Occipital lobe (tissue), 2 donors: ENCODE results near the gene FNBP1L. TPM values are rescaled to one million over a fixed set of nuclear protein-coding genes. Genes with fewer than 3 reads are reported as not detected.

Experiments
- DNase-seq: peaks from one replicate; lab custom pipeline; 2025; lab: John Stamatoyannopoulos, UW
- total RNA-seq: library from RNA; depleted of rRNA; stranded (reverse); fragments of >200 nt; gene quantifications from one replicate; pipeline ENCODE4 v1.2.3, GENCODE V29; 2014

The FNBP1L gene
- total RNA-seq, 1 donor from 2014 or later, result 280 TPM

GRCh38 chr1:93569489-93569888 is 121.6 kb downstream of the FNBP1L start:
- no peak for DNase-seq

DNA sequence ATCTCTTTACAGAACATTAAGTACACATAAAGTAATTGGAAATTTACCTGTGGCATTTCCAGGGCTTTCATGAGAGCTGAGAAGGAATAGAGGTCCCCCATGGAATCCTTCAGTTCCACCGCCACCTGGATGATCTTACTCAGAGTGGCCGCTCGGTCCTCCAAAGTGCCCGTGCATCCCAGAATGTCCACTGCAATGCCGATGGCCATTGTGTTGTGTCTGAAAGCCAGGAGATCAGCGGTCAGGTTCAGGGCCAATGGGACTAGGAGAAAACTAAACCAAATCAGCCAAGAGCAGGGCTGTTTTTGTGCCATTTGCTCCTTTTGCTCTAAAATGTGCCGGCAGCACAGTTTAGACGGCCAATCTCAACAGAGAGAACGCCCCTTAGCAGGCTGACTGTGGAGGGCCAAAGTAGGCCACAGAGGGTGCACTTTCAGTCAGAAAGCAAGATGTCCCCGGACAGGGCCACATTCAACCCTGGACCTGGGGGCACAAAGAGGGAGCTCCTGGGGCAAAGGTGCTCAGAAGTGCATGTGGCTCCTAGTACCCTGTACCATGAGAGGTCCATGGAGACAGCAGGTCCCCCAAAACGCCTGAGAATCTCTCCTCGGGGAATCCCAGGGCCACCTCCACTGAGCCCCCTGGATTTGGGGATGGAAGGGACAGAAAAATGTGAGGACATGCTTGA is 123.8 kb downstream of the FNBP1L start:
- DNase-seq, result no peak

DNA sequence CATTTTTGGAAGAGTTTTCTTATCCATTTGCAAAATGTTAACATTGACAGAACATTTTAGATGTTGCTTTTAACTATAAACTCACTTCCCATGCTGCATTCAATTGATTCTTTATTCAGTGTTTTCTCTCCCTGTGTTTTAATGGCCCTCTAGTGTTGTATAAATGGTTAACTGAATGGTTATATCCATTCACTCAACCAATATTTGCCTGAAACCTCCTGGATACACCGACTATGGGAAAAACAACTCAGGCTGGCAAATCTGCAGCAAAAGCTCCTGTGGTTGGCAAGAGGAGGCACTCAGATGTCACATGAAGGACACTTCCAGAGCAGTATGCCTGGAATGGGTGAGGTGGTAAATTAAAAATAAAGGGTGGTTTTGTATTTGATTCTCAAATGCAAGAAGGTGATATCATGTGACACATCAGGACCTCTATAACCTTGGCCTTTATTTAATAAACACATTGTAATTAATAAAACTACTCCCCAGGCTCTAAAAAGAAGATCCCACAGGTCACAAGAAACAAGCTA is 126.1 kb downstream of the FNBP1L start:
- no peak for DNase-seq

DNA sequence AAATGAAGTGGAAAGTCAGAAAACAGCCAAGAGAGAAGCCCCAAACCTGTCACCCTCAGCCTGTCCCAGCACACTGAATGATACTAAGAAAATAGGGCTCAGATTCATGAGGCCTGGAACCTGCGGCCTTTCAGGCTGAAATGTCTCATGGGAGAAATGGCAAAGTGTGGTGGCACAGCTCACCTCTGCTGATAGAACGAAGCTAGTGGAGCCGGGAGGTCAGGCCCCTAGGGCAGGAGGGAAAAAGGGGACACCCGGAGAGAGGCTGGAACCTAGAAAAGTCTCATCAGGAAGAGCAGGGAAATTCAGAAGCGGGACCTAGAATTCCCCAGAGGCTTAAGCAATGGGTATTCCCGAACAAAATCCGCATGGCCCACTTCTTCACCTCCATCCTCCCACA is 126.6 kb downstream of the FNBP1L start:
- no peak for DNase-seq

GRCh38 chr1:93574991-93575390 is 127.1 kb downstream of the FNBP1L start:
- DNase-seq, result no peak

GRCh38 chr1:93575621-93576284 is 127.8 kb downstream of the FNBP1L start:
- DNase-seq, result no peak

- DNase-seq, result no peak
These were observed 128.4 kb downstream of the FNBP1L start for GRCh38 chr1:93576346-93576745.

DNA sequence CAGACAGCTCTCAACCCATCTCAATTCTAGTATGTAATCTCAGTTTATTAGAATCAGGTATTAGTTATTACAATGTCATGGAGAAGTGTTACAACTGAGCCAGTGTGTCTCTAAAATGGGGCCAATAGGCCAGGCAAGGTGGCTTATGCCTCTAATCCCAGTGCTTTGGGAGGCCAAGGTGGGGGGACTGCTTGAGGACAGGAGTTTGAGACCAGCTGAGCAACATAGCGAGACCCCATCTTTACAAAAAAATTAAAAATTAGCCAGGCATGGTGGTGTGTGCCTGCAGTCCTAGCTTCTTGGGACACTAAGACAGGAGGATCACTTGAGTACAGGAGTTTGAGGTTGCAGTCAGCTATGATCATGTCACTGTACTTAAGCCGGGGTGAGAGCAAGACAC is 128.8 kb downstream of the FNBP1L start:
- DNase-seq, result no peak

- no peak for DNase-seq
These were observed 129.9 kb downstream of the FNBP1L start for GRCh38 chr1:93577536-93578432.

DNA sequence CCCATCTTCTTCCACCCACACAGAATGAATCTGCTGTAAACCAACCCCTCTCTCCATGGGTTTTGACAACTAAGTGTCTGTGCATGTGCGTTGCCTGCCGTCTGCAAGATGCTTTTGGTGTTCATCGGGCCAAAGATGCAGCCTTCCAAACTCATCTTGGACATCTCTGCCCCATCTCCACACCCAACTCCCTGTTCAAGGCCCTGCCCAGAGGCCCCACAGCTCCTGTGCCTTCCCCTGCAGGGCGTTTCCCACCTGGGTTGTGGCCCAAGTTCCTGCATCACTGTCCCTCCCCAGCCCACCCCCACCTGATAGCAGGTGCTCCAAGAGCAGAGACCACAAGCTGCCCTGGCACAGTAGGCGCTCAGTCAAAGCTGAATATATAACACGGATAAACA is 130.5 kb downstream of the FNBP1L start:
- no peak for DNase-seq

GRCh38 chr1:93578911-93579825 is 131.2 kb downstream of the FNBP1L start:
- DNase-seq, result no peak

GRCh38 chr1:93579891-93580290 is 132.0 kb downstream of the FNBP1L start:
- no peak for DNase-seq

GRCh38 chr1:93581917-93582850 is 134.3 kb downstream of the FNBP1L start:
- DNase-seq, result no peak

- no peak for DNase-seq
These were observed 136.5 kb downstream of the FNBP1L start for GRCh38 chr1:93584261-93585003.

GRCh38 chr1:93585059-93585966 is 137.4 kb downstream of the FNBP1L start:
- no peak for DNase-seq

DNA sequence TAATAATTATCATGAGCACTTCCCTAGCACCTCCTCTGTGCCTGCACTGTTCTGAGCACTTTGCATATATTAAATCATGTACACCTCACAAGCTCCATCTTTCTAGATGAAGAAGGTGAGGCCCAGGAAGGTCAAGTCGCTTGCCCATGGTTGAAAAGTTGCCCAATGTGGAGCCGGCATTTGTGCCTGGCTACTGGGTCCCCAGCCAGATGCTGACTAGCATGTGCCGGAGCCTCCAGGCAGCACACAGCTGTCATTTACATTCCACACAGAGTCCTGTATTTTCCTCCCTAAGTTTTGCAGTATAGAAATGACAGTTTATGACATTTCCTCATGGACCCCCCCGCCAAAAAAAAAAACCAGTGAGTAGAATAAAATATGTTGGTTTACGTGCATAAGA is 139.4 kb downstream of the FNBP1L start:
- no peak for DNase-seq

GRCh38 chr1:93588206-93588605 is 140.3 kb downstream of the FNBP1L start:
- DNase-seq, result no peak

GRCh38 chr1:93588955-93589354 is 141.0 kb downstream of the FNBP1L start:
- DNase-seq, result no peak
